GM06990 (cell line): ENCODE measurements around the gene MRPL20.
A peak's percentile ranks its signal among the peaks of the same experiment; 100 is the strongest.
"Not testable (repeated sequence)": the region's sequence is repeated elsewhere in the genome, so short reads cannot be mapped to it uniquely, and the experiment has no call there.

ENCODE experiments used
- DNase-seq: peaks from one replicate; pipeline ENCODE4 v3.0.0-alpha.2; 2011; ENCODE audit not compliant: insufficient read length; ENCODE audit errors: extremely low read depth
- H3K27me3 ChIP-seq: replicated peaks from 2 replicates; pipeline ENCODE4 v1.6.0; 2011; ENCODE audit warnings: low read length; ENCODE audit not compliant: control insufficient read depth, insufficient read depth
- H3K36me3 ChIP-seq: 2 replicates; pipeline ENCODE4 v1.5.1; 2011; ENCODE audit warnings: low read length; ENCODE audit not compliant: control insufficient read depth, insufficient read depth
- H3K4me3 ChIP-seq: replicated peaks from 2 replicates; pipeline ENCODE4 v1.5.1; 2011; ENCODE audit warnings: low read depth, mild to moderate bottlenecking, control low read depth, low read length
- TF ChIP-seq, protein P1 (sequence below): IDR thresholded peaks from 2 replicates; pipeline ENCODE4 v1.5.1; 2011; ENCODE audit warnings: low read length, control low read depth, mild to moderate bottlenecking, inconsistent platforms; ENCODE audit not compliant: insufficient read depth, poor library complexity, severe bottlenecking

MRPL20 gene

DNA sequence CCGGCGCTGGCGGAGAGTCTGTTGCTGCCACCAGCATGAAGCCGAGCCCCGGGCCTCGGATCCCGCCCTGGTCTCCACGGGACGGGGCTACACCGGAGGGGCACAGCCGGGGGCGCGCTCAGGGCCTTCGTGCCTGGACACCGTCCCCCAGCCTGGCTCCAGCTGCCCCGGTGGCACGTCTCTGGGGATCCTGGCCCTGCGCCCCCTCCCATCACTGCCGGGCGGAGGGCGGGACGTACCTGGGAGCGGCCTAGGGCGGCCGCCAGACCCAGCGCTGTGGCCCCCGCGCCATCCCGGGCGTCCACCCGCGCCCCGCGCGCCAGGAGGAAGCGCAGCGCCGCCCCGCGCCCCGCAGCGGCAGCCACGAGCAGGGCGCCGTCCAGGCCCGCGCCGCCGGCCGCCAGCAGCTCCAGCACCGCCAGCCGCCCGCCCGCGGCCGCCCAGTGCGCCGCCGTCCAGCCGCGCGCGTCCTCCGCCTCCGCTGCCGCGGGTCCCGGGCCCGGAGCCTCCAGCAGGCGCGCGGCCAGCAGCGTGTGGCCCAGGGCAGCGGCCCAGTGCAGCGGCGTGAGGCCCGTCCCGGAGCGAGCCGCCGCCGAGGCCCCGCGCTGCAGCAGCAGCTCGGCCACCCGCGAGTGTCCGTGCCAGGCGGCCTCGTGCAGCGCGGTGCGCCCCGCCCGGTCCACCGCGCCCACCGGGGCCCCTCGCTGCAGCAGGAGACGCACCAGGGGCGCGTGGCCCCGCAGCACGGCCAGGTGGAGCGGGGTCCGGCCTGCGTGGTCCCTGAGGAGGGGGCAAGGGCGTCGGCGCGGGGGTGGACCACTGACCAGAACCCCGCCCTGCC lies 12.9 kb upstream of the MRPL20 start:
- no peak for DNase-seq
- TF ChIP-seq, protein P1, sequence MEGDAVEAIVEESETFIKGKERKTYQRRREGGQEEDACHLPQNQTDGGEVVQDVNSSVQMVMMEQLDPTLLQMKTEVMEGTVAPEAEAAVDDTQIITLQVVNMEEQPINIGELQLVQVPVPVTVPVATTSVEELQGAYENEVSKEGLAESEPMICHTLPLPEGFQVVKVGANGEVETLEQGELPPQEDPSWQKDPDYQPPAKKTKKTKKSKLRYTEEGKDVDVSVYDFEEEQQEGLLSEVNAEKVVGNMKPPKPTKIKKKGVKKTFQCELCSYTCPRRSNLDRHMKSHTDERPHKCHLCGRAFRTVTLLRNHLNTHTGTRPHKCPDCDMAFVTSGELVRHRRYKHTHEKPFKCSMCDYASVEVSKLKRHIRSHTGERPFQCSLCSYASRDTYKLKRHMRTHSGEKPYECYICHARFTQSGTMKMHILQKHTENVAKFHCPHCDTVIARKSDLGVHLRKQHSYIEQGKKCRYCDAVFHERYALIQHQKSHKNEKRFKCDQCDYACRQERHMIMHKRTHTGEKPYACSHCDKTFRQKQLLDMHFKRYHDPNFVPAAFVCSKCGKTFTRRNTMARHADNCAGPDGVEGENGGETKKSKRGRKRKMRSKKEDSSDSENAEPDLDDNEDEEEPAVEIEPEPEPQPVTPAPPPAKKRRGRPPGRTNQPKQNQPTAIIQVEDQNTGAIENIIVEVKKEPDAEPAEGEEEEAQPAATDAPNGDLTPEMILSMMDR, result no peak
- H3K36me3 ChIP-seq, result no peaks in the 10 kb centered on the region
- no peak overlapping the region for H3K4me3 ChIP-seq
- no peaks in the 10 kb centered on the region for H3K27me3 ChIP-seq

DNA sequence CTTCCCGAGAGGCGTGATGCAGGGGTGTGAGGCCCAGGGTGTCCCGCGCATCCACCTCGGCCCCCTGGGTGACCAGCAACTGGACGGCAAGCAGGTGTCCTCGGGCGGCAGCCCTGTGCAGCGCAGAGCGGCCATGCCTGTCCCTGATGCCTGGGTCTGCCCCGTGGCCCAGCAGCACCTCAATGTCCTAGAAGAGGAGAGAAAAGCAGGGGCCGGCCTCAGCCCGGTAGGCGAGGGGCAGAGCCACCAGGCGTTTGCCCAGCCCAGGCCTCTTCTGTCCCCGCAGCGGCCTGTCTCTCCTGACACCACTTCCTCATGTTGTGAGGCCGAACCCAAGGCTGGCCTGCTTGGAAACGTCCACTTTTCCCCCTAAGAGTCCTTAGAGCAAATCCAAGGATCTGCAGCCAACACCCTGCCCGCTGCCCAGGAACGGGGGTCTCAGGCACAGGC lies 12.3 kb upstream of the MRPL20 start:
- Histone ChIP-seq H3K27me3 (no peaks in the 10 kb centered on the region), H3K4me3 (no peak overlapping the region), H3K36me3 (no peaks in the 10 kb centered on the region)
- TF ChIP-seq, protein P1, result no peak
- DNase-seq, result no peak

DNA sequence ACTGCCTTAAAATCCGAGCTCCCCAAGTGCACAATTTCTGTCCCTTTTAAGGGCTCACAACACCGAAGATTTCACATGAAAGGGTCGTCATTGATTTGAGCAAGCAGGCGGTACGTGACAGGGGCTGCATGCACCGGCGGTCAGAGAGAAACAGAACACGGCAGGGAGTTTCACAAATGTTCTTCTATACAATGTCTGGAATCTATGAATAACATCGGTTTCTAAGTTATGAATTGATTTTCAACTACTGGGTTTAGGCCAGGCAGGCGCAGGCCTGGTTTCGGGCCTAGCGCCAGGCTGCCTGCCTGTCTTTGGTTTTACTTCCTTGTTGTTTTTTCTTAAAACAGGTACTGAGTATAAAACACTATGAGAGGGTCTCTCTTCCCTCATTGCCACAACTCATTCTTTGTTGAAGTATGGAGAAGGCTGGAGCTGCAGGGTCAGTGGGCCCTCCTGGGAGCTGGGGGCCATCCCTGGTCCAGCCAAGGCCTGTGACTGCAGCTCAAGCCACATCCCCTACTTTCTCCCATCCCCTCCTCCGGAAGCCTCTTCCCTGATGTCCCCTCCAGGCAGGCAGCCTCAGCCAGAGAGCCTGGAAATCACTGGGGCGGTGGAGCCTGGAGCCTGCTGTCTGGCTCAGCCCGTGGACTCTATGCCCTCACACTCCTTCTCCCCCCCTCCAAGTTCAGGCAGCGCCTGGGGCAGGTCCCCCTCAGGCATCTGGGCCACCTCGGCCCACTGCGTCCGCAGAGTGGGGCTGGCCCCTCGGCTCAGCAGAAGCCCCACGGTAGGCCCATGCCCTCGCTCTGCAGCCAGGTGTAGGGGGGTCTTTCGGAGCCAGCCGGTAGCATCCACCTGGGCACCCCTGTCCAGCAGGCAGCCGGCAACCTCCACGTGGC lies 11.6 kb upstream of the MRPL20 start:
- Histone ChIP-seq H3K4me3 (no peak overlapping the region), H3K27me3 (no peaks in the 10 kb centered on the region), H3K36me3 (no peaks in the 10 kb centered on the region)
- TF ChIP-seq, protein P1, result no peak
- no peak for DNase-seq

DNA sequence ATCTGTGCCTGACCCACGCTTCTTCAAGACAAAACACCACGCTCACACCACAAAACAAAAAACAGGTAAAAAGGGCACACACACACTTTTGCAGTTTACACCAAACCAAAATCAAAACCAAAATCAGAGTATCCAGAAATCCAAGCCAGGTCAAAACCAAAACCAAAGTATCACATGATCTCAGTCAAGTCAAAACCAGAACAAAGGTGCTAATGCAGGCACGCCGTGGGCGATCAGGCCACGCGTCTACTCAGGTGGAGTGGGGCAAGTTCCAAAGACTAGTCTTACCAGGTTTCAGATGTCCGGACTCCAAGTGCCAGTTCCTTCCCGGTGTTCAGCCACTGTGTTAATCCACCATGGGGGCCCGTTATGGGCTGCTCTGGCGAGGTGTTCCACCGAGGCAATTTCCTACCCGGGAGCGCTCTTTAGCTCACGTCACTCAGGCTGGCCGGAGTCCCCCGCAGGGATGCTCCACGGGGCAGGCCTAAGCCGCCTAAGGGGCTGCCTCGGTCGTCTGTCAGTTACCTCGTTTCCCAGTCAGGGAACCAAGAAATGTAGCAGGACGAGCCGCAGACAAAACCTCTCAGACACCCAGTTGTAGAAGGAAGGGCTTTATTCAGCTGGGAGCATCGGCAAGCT lies 10.9 kb upstream of the MRPL20 start:
- not testable (repeated sequence) for H3K36me3 ChIP-seq, DNase-seq, H3K27me3 ChIP-seq, H3K4me3 ChIP-seq

DNA sequence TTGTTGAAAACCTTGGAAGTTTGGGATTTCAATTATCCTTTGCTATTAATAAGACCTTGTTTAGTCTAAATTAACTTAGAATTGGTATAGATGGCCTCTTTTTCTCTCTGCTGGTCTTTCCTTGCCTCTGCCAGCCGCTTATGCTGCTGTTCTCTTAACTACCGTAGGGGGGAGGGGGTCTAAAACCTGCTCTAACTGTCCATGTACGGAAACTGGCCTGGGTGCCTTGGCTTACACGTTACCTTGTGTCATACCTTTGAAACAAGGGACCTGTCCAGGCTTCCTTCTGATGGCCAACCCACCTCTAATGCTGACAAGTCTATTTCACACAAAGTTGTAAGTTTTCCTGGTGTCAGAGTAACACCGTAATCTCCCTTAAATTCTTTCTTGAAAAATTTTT lies 10.3 kb upstream of the MRPL20 start:
- not testable (repeated sequence) for H3K36me3 ChIP-seq, H3K27me3 ChIP-seq, DNase-seq
- H3K4me3 ChIP-seq, result peak overlapping the region; percentile 18

DNA sequence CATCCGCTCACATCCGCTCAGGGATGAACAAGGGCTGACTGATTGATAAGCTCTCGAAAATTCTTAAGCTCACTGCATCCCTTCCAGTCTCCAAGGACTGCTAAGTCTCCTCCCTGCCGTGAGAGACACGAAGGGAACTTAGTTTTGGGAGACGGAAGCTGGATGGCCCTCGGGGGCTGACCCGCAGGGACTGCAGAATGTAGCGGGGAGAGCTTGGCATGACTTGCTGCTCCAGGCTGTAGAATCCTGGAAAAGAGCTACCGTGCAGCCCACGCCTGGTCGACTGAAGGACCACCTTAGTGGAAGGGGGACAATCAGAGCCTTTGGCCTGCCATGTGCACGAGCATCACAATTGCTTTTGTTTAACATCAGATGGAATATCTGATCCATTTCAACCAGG lies 8.7 kb upstream of the MRPL20 start:
- no peak overlapping the region for H3K4me3 ChIP-seq
- TF ChIP-seq, protein P1, result no peak
- no peaks in the 10 kb centered on the region for H3K27me3 ChIP-seq
- no peaks in the 10 kb centered on the region for H3K36me3 ChIP-seq
- DNase-seq, result no peak

DNA sequence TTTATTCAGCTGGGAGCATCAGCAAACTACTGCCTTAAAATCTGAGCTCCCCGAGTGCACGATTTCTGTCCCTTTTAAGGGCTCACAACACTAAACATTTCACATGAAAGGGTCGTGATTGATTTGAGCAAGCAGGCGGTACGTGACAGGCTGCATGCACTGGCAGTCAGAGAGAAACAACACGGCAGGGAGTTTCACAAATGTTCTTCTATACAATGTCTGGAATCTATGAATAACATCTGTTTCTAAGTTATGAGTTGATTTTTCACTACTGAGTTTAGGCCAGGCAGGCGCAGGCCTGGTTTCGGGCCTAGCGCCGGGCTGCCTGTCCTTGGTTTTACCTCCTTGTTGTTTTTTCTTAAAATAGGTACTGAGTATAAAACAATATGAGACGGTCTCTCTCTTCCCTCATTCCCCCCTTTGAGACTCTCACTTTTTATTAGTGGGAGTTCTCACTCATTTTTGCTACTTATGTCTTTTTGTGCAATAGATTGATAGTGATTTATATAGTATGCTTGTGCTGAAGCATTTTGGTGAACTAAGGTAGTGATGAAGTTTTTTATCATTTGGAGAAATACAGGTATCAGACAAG lies 5.3 kb upstream of the MRPL20 start:
- H3K36me3 ChIP-seq, DNase-seq, H3K27me3 ChIP-seq, H3K4me3 ChIP-seq: not testable (repeated sequence)
